HL-60 (cell line): ENCODE data around the gene ARHGEF4.

ENCODE experiments used
- GABPA ChIP-seq: IDR thresholded peaks from 2 replicates; pipeline ENCODE4 v1.6.1; 2012; ENCODE audit warnings: low read depth
- POLR2AphosphoS5 ChIP-seq: IDR thresholded peaks from 2 replicates; pipeline ENCODE4 v1.6.1; 2012; ENCODE audit warnings: low read depth
- SPI1 ChIP-seq: IDR thresholded peaks from 2 replicates; pipeline ENCODE4 v1.6.1; 2012; ENCODE audit warnings: low read depth, mild to moderate bottlenecking, borderline replicate concordance
- TF ChIP-seq, protein P1 (sequence below): IDR thresholded peaks from one replicate; pipeline ENCODE4 v1.5.1; 2011; ENCODE audit warnings: low read length, control low read depth, inconsistent platforms; ENCODE audit not compliant: insufficient read depth
- TF ChIP-seq, protein P2 (sequence below): IDR thresholded peaks from 2 replicates; pipeline ENCODE4 v1.6.1; 2012; ENCODE audit warnings: low read depth; ENCODE audit not compliant: insufficient replicate concordance

DNA sequence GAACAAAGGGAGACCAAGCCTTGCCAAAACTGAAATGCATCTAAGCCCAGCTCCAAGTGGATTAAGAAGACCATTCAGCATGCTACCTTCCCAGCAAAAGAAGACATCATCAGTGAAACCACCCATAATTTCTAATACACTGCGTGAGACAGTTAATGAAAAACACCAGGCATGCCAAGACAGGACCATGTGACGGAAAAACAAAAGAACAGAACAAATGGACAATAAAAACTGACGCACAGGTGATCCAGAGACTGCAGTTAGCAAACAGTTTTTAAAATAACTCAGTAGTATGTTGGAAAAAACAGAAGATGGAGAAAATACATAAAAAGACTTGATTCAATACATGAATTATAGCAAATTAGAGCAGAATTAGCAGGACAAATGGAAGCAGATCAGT is 241.3 kb downstream of the ARHGEF4 start:
- TF ChIP-seq, protein P1, sequence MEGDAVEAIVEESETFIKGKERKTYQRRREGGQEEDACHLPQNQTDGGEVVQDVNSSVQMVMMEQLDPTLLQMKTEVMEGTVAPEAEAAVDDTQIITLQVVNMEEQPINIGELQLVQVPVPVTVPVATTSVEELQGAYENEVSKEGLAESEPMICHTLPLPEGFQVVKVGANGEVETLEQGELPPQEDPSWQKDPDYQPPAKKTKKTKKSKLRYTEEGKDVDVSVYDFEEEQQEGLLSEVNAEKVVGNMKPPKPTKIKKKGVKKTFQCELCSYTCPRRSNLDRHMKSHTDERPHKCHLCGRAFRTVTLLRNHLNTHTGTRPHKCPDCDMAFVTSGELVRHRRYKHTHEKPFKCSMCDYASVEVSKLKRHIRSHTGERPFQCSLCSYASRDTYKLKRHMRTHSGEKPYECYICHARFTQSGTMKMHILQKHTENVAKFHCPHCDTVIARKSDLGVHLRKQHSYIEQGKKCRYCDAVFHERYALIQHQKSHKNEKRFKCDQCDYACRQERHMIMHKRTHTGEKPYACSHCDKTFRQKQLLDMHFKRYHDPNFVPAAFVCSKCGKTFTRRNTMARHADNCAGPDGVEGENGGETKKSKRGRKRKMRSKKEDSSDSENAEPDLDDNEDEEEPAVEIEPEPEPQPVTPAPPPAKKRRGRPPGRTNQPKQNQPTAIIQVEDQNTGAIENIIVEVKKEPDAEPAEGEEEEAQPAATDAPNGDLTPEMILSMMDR: no peak
- TF ChIP-seq POLR2AphosphoS5 (no peak), SPI1 (no peak), GABPA (no peak)
- TF ChIP-seq, protein P2, sequence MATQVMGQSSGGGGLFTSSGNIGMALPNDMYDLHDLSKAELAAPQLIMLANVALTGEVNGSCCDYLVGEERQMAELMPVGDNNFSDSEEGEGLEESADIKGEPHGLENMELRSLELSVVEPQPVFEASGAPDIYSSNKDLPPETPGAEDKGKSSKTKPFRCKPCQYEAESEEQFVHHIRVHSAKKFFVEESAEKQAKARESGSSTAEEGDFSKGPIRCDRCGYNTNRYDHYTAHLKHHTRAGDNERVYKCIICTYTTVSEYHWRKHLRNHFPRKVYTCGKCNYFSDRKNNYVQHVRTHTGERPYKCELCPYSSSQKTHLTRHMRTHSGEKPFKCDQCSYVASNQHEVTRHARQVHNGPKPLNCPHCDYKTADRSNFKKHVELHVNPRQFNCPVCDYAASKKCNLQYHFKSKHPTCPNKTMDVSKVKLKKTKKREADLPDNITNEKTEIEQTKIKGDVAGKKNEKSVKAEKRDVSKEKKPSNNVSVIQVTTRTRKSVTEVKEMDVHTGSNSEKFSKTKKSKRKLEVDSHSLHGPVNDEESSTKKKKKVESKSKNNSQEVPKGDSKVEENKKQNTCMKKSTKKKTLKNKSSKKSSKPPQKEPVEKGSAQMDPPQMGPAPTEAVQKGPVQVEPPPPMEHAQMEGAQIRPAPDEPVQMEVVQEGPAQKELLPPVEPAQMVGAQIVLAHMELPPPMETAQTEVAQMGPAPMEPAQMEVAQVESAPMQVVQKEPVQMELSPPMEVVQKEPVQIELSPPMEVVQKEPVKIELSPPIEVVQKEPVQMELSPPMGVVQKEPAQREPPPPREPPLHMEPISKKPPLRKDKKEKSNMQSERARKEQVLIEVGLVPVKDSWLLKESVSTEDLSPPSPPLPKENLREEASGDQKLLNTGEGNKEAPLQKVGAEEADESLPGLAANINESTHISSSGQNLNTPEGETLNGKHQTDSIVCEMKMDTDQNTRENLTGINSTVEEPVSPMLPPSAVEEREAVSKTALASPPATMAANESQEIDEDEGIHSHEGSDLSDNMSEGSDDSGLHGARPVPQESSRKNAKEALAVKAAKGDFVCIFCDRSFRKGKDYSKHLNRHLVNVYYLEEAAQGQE: no peak
